Uterus (tissue), 4 donors: Measurements from ENCODE around the gene TNS1. TPM values are rescaled to one million over a fixed set of nuclear protein-coding genes. Genes with fewer than 3 reads are reported as not detected.
A peak's percentile ranks its signal among the peaks of the same experiment; 100 is the strongest.

Source experiments
- DNase-seq, 2 donors: peaks; one replicate each; pipeline ENCODE4 v3.0.0-alpha.2; 2019 to 2020
- H3K27ac ChIP-seq, 2 donors: fragments of 200-600 bp; sonication (generic); 1 replicate in 1 of 2; 2 replicates in 1 of 2; pipeline ENCODE4 v1.5.1; 2016 to 2018
- H3K27me3 ChIP-seq, 2 donors: fragments of 200-600 bp; sonication (generic); one replicate each; pipeline ENCODE4 v1.5.1; 2018 to 2019; ENCODE audit warnings: control low read depth in 1 of 2
- H3K36me3 ChIP-seq, 2 donors: fragments of 200-600 bp; sonication (generic); one replicate each; pipeline ENCODE4 v1.5.1; 2019; ENCODE audit warnings: control low read depth in 1 of 2
- H3K4me1 ChIP-seq, 2 donors: fragments of 200-600 bp; sonication (generic); one replicate each; pipeline ENCODE4 v1.5.1; 2018 to 2019; ENCODE audit warnings: control low read depth in 1 of 2
- H3K4me3 ChIP-seq, 2 donors: fragments of 200-600 bp; sonication (generic); 1 replicate in 1 of 2; 2 replicates in 1 of 2; pipeline ENCODE4 v1.5.1; 2018 to 2019; ENCODE audit warnings: mild to moderate bottlenecking in 1 of 2
- H3K9me3 ChIP-seq, 2 donors: fragments of 200-600 bp; sonication (generic); one replicate each; pipeline ENCODE4 v1.5.1; 2019; ENCODE audit warnings: control low read depth in 1 of 2
- POLR2A ChIP-seq, 2 donors: fragments of 450-650 bp; IDR thresholded peaks; one replicate each; pipeline ENCODE4 v1.6.1; 2016; ENCODE audit warnings: antibody characterized with exemption in 2 of 2, mild to moderate bottlenecking in 1 of 2, moderate library complexity in 1 of 2
- intact Hi-C: fragments of 100-400 bp; cut with DNase I; formaldehyde crosslinking; loops from one replicate; pipeline ENCODE4 v1.15.1; 2023; ENCODE audit warnings: low total_unique reads
- total RNA-seq, 4 donors: library from RNA; depleted of rRNA in 3 of 4; stranded (reverse); fragments of >200 nt in 3 of 4; gene quantifications; one replicate each; pipeline versions ENCODE4 v1.1.0 to v1.2.4, GENCODE V29; 2014 to 2023
- TF ChIP-seq, protein P1 (sequence below), 4 experiments: fragments of 200-600 bp in 2 of 4; fragments of 450-650 bp in 2 of 4; sonication (generic) in 2 of 4; IDR thresholded peaks; one replicate each; pipeline ENCODE4 v1.5.1; 2016 to 2019; ENCODE audit warnings: antibody characterized with exemption in 4 of 4, mild to moderate bottlenecking in 2 of 4, moderate library complexity in 1 of 4
- donor health status: DM: yes; HTN: yes; CAD: no.

The TNS1 gene
- total RNA-seq, 4 donors from 2014 or later: 144 to 1,338 (median 313) TPM

DNA sequence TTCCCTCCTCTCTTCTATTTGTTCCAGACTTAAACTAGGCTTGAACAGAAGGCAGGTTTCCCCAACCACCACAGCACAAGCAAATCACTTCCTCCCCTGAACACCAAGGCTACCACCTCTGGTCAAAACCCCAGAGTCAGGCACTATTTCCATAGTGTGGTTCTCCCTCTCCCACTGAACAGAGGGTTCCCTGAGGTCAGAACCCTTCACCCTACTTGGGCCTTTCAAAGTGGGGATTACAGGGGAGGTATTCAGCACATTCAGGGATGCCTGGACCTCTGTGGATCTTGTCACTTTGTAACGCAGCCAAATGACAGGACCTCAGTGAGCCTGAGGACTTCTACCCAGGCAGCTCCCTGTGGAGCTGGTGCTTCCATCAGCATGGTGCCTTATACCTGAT is 88.7 kb downstream of the TNS1 start:
- H3K4me3 ChIP-seq: no peak overlapping the region
- intact Hi-C loops: no loop called here

DNA sequence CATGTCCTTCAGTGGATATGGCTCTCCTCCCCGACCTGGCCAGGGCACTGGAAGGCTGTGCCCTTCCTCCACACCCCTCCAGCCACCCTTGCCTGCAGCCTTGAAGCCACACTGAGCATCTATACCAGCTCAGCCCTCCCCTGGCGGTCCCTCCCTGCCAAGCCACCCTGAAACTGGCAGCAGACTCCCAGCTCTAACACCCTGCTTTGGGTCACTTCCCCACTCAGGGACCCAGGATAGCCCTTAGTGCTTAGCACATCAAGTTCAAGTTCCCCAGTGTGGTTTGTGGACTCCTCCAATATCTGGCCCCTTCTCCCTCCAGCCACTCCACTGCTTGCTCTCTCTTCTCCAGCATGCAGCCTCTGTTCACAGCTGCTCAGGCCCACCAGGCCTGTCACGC is 89.4 kb downstream of the TNS1 start:
- no peak overlapping the region for H3K4me3 ChIP-seq
- intact Hi-C loops: no loop called here

More for the DNA sequence above, 88.7 kb downstream of the TNS1 start:
- peak overlapping the region; percentile 92 to 97 for H3K27ac ChIP-seq
- no peak for DNase-seq
- H3K4me1 ChIP-seq: peaks cover 55 to 58% of the 10 kb centered on the region in 2 donors
- H3K27me3 ChIP-seq: no peaks in the 10 kb centered on the region
- no peaks in the 10 kb centered on the region for H3K9me3 ChIP-seq
- TF ChIP-seq POLR2A (IDR thresholded peaks at IDR 0.05): no peak
- TF ChIP-seq, protein P1, sequence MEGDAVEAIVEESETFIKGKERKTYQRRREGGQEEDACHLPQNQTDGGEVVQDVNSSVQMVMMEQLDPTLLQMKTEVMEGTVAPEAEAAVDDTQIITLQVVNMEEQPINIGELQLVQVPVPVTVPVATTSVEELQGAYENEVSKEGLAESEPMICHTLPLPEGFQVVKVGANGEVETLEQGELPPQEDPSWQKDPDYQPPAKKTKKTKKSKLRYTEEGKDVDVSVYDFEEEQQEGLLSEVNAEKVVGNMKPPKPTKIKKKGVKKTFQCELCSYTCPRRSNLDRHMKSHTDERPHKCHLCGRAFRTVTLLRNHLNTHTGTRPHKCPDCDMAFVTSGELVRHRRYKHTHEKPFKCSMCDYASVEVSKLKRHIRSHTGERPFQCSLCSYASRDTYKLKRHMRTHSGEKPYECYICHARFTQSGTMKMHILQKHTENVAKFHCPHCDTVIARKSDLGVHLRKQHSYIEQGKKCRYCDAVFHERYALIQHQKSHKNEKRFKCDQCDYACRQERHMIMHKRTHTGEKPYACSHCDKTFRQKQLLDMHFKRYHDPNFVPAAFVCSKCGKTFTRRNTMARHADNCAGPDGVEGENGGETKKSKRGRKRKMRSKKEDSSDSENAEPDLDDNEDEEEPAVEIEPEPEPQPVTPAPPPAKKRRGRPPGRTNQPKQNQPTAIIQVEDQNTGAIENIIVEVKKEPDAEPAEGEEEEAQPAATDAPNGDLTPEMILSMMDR (IDR thresholded peaks at IDR 0.05): no peak
- H3K36me3 ChIP-seq: no peaks in the 10 kb centered on the region

DNA sequence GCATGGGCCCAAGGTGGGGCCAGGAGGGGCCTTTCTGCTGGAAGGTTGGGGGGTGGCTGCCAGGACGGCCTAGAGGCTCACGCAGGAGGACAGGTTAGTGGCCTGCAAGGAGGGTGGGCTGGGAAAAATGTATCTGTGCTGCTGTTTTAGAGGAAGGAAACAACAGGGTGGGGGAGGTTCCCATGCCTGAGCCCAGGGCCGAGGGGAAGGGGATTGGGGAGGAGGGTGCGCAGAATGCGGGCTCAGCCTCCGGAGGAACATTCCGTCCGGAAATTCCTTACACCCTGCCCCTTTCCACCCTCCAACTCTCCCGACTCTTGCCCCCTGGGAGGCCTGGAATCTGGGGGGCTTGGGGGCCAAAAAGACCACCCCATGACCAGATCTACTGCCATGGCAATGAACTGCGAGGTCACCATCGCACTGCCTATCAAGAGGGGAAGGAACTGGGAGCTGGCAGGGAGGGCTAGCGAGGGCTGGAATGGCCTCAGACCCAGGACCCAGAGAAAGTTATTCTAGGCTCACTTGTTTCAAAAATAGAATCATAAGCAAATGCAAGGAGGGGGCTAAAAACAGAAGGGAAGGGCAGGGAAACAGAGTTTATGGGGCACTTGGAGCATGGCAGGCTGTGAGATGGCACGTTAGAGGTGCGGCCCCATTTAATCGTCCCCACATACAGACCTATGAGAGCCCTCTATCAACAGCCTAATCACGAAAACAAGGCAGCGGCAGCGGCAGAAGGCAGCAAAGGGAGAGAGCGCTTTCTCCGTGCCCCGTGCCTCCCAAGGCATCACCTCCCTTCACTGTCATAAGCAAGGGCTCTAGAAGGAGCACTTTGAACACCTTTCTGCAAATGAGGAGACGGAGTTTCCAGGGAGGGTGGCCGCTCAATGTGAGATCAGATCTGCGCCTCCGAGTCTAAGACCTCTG is 90.4 kb downstream of the TNS1 start:
- DNase-seq: peak in 1 of 2 donors; percentile 35
- H3K27ac ChIP-seq: peak overlapping the region; percentile 92 to 97
- H3K36me3 ChIP-seq: no peaks in the 10 kb centered on the region
- H3K4me3 ChIP-seq: peak overlapping the region in 1 of 2 donors; percentile 10
- H3K4me1 ChIP-seq: peaks cover 49 to 68% of the 10 kb centered on the region in 2 donors
- H3K27me3 ChIP-seq: no peaks in the 10 kb centered on the region
- H3K9me3 ChIP-seq: no peaks in the 10 kb centered on the region
- TF ChIP-seq, protein P1 (IDR thresholded peaks at IDR 0.05): no peak
- no peak for TF ChIP-seq POLR2A (IDR thresholded peaks at IDR 0.05)
- intact Hi-C loops: no loop called here

More for the DNA sequence above, 89.4 kb downstream of the TNS1 start:
- no peak for TF ChIP-seq POLR2A (IDR thresholded peaks at IDR 0.05)
- TF ChIP-seq, protein P1 (IDR thresholded peaks at IDR 0.05): no peak
- H3K27me3 ChIP-seq: no peaks in the 10 kb centered on the region
- H3K9me3 ChIP-seq: no peaks in the 10 kb centered on the region
- no peak for DNase-seq
- no peaks in the 10 kb centered on the region for H3K36me3 ChIP-seq
- peak overlapping the region; percentile 92 to 97 for H3K27ac ChIP-seq
- peaks cover 50 to 62% of the 10 kb centered on the region in 2 donors for H3K4me1 ChIP-seq

DNA sequence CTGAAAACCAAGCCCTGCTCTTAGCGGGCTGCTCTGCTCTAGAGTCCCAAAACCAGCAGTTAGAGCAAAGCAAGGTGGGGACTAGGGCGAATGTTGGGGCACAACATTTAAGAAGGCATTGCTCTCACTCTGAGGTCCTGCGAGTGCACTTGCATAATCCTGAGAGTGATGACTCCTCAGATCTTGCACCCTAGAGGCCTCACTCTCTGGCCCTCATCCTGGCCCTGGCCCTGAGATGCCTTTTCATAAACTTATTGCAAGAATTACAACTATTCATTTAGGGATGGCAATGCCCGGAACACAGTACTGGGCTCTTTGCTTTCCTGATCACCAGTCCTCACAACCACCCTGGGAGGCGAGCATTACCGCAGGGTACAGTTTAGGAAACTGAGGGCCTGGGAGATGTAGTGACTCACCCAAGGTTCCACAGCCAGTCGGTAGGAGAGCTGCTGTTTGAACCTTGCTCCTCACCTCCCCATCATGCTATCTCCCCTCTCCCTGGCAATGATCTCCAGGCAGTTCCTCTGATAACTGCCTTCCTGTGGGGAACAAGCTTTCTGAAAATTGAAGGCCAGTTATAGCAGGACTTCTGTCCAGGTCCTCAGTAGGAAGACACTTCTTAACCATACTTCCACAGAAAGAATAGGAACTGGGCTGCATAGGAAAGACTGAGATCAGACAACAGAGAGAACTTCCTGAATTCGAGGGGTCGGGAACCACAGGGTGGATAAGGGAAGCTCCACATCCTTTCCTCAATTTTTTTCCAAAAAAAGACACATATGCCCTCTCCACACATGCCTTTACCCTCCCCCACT is 91.3 kb downstream of the TNS1 start:
- no peaks in the 10 kb centered on the region for H3K9me3 ChIP-seq
- no peak for TF ChIP-seq POLR2A (IDR thresholded peaks at IDR 0.05)
- TF ChIP-seq, protein P1 (IDR thresholded peaks at IDR 0.05): no peak
- DNase-seq: peak in 1 of 2 donors; percentile 51
- H3K36me3 ChIP-seq: no peaks in the 10 kb centered on the region
- H3K4me3 ChIP-seq: no peak overlapping the region
- H3K27me3 ChIP-seq: no peaks in the 10 kb centered on the region
- H3K4me1 ChIP-seq: peaks cover 56 to 61% of the 10 kb centered on the region in 2 donors
- H3K27ac ChIP-seq: peak overlapping the region; percentile 92 to 97
- intact Hi-C loops: no loop called here
